HepG2 (cell line): ENCODE data around the gene ZNF28. TPM values are rescaled to one million over a fixed set of nuclear protein-coding genes. Genes with fewer than 3 reads are reported as not detected.

Source experiments
- ATAC-seq: fragments of 200-7000 bp; cut with Tn5 transposase; 3 replicates; pipeline ENCODE4 v1.9.1; 2020; ENCODE audit warnings: mild to moderate bottlenecking, moderate library complexity
- BruUV-seq: library from RNA; stranded (reverse); fragments of 400-500 nt; replicated peaks from 2 replicates; lab custom pipeline; 2021; lab: Mats Ljungman, UMichigan
- CTCF ChIA-PET: fragments of 300-600 bp; formaldehyde crosslinking; extraction: SDS; loops from one replicate; lab custom pipeline; 2021; ENCODE audit warnings: low total read pairs, inconsistent platforms, low intra/inter-chr PET ratio; lab: Yijun Ruan, JAX
- POLR2A ChIA-PET: fragments of 350-600 bp; sonication (Branson Sonifier 250); formaldehyde crosslinking; loops from one replicate; lab custom pipeline; 2020; ENCODE audit warnings: antibody characterized with exemption, inconsistent platforms; lab: Yijun Ruan, JAX
- DNase-seq: peaks from one replicate; pipeline ENCODE4 v3.0.0-alpha.2; 2015; ENCODE audit warnings: low spot score
- FAIRE-seq: peaks from 3 replicates; lab custom pipeline; 2011; peaks lifted over from hg19 to GRCh38; lab: Jason Lieb, UNC
- H2AFZ ChIP-seq: one replicate; pipeline ENCODE4 v1.6.1; 2011; ENCODE audit warnings: low read length, inconsistent platforms
- H3K27ac ChIP-seq: fragments of 300-600 bp; 3 replicates; pipeline ENCODE4 v1.8.0; 2011; ENCODE audit warnings: mixed run types, mild to moderate bottlenecking, mixed read lengths, low read length, inconsistent platforms; ENCODE audit not compliant: insufficient read depth; ENCODE audit errors: extremely low read length
- H3K27me3 ChIP-seq, 2 experiments: fragments of 200-600 bp in 1 of 2; 2 replicates in 1 of 2; 3 replicates in 1 of 2; pipeline versions ENCODE4 v1.6.0 to v1.8.0; 2011; ENCODE audit warnings: low read length in 2 of 2, mild to moderate bottlenecking in 2 of 2, moderate library complexity in 2 of 2, inconsistent platforms in 1 of 2; ENCODE audit not compliant: insufficient read depth in 2 of 2, control insufficient read depth in 1 of 2
- H3K36me3 ChIP-seq, 2 experiments: fragments of 200-600 bp in 1 of 2; replicated peaks in 1 of 2; 2 replicates in 1 of 2; 3 replicates in 1 of 2; pipeline versions ENCODE4 v1.5.1 to v1.8.0; 2011; ENCODE audit warnings: low read length in 2 of 2, inconsistent platforms in 1 of 2; ENCODE audit not compliant: insufficient read depth in 2 of 2, control insufficient read depth in 1 of 2
- H3K4me1 ChIP-seq: 2 replicates; pipeline ENCODE4 v1.5.1; 2012; ENCODE audit warnings: low read length, inconsistent platforms; ENCODE audit not compliant: insufficient read depth
- H3K4me2 ChIP-seq: 2 replicates; pipeline ENCODE4 v1.6.0; 2011; ENCODE audit warnings: low read depth, low read length, inconsistent platforms
- H3K4me3 ChIP-seq, 3 experiments: fragments of 200-600 bp in 1 of 3; sonication (generic), shearing (Covaris generic) in 1 of 3; replicated peaks in 1 of 3; 2 replicates each; pipeline ENCODE4 v1.5.1; 2011 to 2016; ENCODE audit warnings: low read length in 3 of 3, inconsistent platforms in 2 of 3, low read depth in 2 of 3, mild to moderate bottlenecking in 2 of 3, control low read depth in 1 of 3, mixed read lengths in 1 of 3; ENCODE audit not compliant: insufficient read depth in 1 of 3
- H3K79me2 ChIP-seq: one replicate; pipeline ENCODE4 v1.6.1; 2011; ENCODE audit warnings: low read length, inconsistent platforms; ENCODE audit not compliant: insufficient read depth
- H3K9ac ChIP-seq: 2 replicates; pipeline ENCODE4 v1.6.0; 2011; ENCODE audit warnings: mild to moderate bottlenecking, low read depth, low read length, inconsistent platforms; ENCODE audit not compliant: insufficient read depth
- H3K9me3 ChIP-seq: 2 replicates; pipeline ENCODE4 v1.5.1; 2012; ENCODE audit warnings: mild to moderate bottlenecking, low read length
- H4K20me1 ChIP-seq: 2 replicates; pipeline ENCODE4 v1.6.0; 2011; ENCODE audit warnings: inconsistent platforms, mild to moderate bottlenecking, low read length, moderate library complexity; ENCODE audit not compliant: insufficient read depth
- FOXK2 ChIP-seq: fragments of 450-650 bp; IDR thresholded peaks from 2 replicates; pipeline ENCODE4 v1.6.1; 2016
- KLF6 ChIP-seq: IDR thresholded peaks from 2 replicates; pipeline ENCODE4 v1.8.0; 2016; ENCODE audit warnings: missing biosample characterization, missing genetic modification reagents
- MZF1 ChIP-seq: sonication (generic); formaldehyde crosslinking; IDR thresholded peaks from 2 replicates; pipeline ENCODE4 v1.8.1; 2023; ENCODE audit warnings: mild to moderate bottlenecking, missing genetic modification reagents, borderline replicate concordance
- NFKBIZ ChIP-seq: IDR thresholded peaks from 2 replicates; pipeline ENCODE4 v1.6.1; 2018; ENCODE audit warnings: missing genetic modification reagents, missing compliant biosample characterization
- NRL ChIP-seq: sonication (generic); formaldehyde crosslinking; IDR thresholded peaks from 2 replicates; pipeline ENCODE4 v1.5.0; 2020; ENCODE audit warnings: missing genetic modification reagents, mild to moderate bottlenecking, moderate library complexity, borderline replicate concordance
- REXO4 ChIP-seq: sonication (generic); formaldehyde crosslinking; IDR thresholded peaks from 2 replicates; pipeline ENCODE4 v1.8.0; 2022; ENCODE audit warnings: missing genetic modification reagents, mild to moderate bottlenecking, borderline replicate concordance
- RFXANK ChIP-seq: IDR thresholded peaks from 2 replicates; pipeline ENCODE4 v1.6.1; 2016
- SAFB2 ChIP-seq: sonication (generic); formaldehyde crosslinking; IDR thresholded peaks from 2 replicates; pipeline ENCODE4 v1.5.1; 2020; ENCODE audit warnings: missing genetic modification reagents, low read depth, mild to moderate bottlenecking, borderline replicate concordance
- ZNF563 ChIP-seq: sonication (generic); formaldehyde crosslinking; IDR thresholded peaks from 2 replicates; pipeline ENCODE4 v1.8.0; 2022; ENCODE audit warnings: mild to moderate bottlenecking, moderate library complexity, missing genetic modification reagents
- WGBS: methylation state at CpG from one replicate; pipeline ENCODE4 v1.1.6; 2017; ENCODE audit warnings: low lambda C conversion rate; 5-methylcytosine and 5-hydroxymethylcytosine counted together
- in situ Hi-C: cut with HindIII; loops from 2 replicates; pipeline ENCODE4 v1.10.0; 2017; ENCODE audit warnings: low pct_unique_long_range_greater_than_20kb; ENCODE audit not compliant: extremely low pct_ligation_motif_present
- intact Hi-C: fragments of 100-400 bp; cut with micrococcal nuclease; formaldehyde crosslinking; loops from one replicate; pipeline ENCODE4 v1.10.0; 2022; ENCODE audit not compliant: unreplicated experiment
- polyA plus RNA-seq, 8 experiments: library from polyadenylated mRNA; depleted of rRNA in 3 of 8; stranded (reverse) in 7 of 8; unstranded in 1 of 8; fragments of >200 nt; fragmentation: Illumina TruSeq in 4 of 8; extraction: Trizol in 4 of 8; gene quantifications; 2 replicates each; pipeline versions ENCODE4 v1.2.1 to v1.2.3, GENCODE V29; 2011 to 2016; ENCODE audit warnings: low read depth in 4 of 8, missing spikeins in 1 of 8, mixed read lengths in 1 of 8; ENCODE audit not compliant: insufficient read depth in 1 of 8
- total RNA-seq, 5 experiments: library from RNA; depleted of rRNA; stranded (reverse); fragments of >200 nt; fragmentation: Illumina TruSeq; extraction: Trizol; gene quantifications; 2 replicates each; pipeline ENCODE4 v1.2.3, GENCODE V29; 2016; ENCODE audit warnings: low read depth in 1 of 5
- TF ChIP-seq, protein P1 (sequence below): sonication (generic); formaldehyde crosslinking; IDR thresholded peaks from 2 replicates; pipeline ENCODE4 v1.8.0; 2023; ENCODE audit warnings: mild to moderate bottlenecking, missing genetic modification reagents
- TF ChIP-seq, protein P2 (sequence below): sonication (generic); formaldehyde crosslinking; IDR thresholded peaks from 2 replicates; pipeline ENCODE4 v1.5.0; 2020; ENCODE audit warnings: missing genetic modification reagents, mild to moderate bottlenecking, borderline replicate concordance
- TF ChIP-seq, protein P3 (sequence below), 2 experiments: sonication (generic) in 1 of 2; formaldehyde crosslinking in 1 of 2; IDR thresholded peaks; 2 replicates each; pipeline versions ENCODE4 v1.4.0 to v1.6.1; 2016 to 2020; ENCODE audit warnings: borderline replicate concordance in 1 of 2, low read depth in 1 of 2, mild to moderate bottlenecking in 1 of 2, missing genetic modification reagents in 1 of 2
- TF ChIP-seq, protein P4 (sequence below): sonication (generic); formaldehyde crosslinking; IDR thresholded peaks from 2 replicates; pipeline ENCODE4 v1.5.0; 2020; ENCODE audit warnings: mild to moderate bottlenecking, missing genetic modification reagents, moderate library complexity

ZNF28 gene
- total and polyA plus RNA-seq, 2 of the 13 experiments (the other 11 are each of a cell fraction or from before 2014, with no cell fraction given), result 5.0 to 16.0 TPM

DNA sequence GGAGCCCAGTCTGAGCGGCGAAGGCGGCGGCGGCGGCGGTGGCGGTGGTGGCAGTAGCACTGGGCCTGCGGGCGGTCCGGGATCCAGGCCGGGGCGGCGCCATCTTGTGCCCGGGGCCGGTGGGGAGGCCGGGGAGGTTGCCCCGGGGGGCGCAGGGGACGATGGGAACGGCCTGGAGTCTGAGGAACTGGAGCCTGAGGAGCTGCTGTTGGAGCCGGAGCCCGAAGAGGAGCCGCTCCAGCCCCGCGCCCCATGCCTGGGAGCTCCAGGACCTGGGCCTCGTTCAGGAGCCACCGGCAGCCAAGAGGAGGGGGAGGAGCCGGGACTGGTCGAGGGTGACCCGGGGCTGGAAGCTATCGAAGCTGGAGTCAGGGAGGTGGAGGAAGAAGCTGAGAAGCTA is 11.6 kb downstream of the ZNF28 start:
- Histone ChIP-seq H3K27ac (no peak overlapping the region), H3K27me3 (no peaks in the 10 kb centered on the region), H2AFZ (no peak overlapping the region), H3K9ac (no peak overlapping the region), H3K4me1 (no peaks in the 10 kb centered on the region), H3K79me2 (no peaks in the 10 kb centered on the region), H3K36me3 (no peaks in the 10 kb centered on the region), H3K4me2 (no peak overlapping the region), H3K9me3 (peaks cover 17% of the 10 kb centered on the region; the same call in 1 of the 2 replicates), H3K4me3 (no peak overlapping the region), H4K20me1 (no peaks in the 10 kb centered on the region)
- WGBS, result 85% methylated on average over 27 of the region's 32 CpGs
- no TSS peak for BruUV-seq
- TF ChIP-seq NRL (CRISPR knock-in tag) (no peak), REXO4 (CRISPR knock-in tag) (no peak), KLF6 (CRISPR knock-in tag) (no peak), MZF1 (CRISPR knock-in tag) (no peak), ZNF563 (CRISPR knock-in tag) (no peak), SAFB2 (CRISPR knock-in tag) (no peak), NFKBIZ (CRISPR knock-in tag) (no peak), FOXK2 (no peak), RFXANK (CRISPR knock-in tag) (no peak)
- TF ChIP-seq, protein P1, sequence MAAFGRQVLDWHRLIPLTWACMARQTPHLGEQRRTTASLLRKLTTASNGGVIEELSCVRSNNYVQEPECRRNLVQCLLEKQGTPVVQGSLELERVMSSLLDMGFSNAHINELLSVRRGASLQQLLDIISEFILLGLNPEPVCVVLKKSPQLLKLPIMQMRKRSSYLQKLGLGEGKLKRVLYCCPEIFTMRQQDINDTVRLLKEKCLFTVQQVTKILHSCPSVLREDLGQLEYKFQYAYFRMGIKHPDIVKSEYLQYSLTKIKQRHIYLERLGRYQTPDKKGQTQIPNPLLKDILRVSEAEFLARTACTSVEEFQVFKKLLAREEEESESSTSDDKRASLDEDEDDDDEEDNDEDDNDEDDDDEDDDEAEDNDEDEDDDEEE (CRISPR knock-in tag), result no peak
- TF ChIP-seq, protein P2, sequence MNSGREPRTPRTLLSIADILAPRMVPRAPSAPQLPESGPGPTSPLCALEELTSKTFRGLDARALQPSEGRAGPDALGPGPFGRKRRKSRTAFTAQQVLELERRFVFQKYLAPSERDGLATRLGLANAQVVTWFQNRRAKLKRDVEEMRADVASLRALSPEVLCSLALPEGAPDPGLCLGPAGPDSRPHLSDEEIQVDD (CRISPR knock-in tag), result no peak
- TF ChIP-seq, protein P3, sequence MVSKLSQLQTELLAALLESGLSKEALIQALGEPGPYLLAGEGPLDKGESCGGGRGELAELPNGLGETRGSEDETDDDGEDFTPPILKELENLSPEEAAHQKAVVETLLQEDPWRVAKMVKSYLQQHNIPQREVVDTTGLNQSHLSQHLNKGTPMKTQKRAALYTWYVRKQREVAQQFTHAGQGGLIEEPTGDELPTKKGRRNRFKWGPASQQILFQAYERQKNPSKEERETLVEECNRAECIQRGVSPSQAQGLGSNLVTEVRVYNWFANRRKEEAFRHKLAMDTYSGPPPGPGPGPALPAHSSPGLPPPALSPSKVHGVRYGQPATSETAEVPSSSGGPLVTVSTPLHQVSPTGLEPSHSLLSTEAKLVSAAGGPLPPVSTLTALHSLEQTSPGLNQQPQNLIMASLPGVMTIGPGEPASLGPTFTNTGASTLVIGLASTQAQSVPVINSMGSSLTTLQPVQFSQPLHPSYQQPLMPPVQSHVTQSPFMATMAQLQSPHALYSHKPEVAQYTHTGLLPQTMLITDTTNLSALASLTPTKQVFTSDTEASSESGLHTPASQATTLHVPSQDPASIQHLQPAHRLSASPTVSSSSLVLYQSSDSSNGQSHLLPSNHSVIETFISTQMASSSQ (IDR thresholded peaks at IDR 0.05; ENCODE audit: low read depth), result no peak
- TF ChIP-seq, protein P3 (CRISPR knock-in tag; IDR thresholded peaks at IDR 0.05; ENCODE audit: borderline replicate concordance), result no peak
- TF ChIP-seq, protein P4, sequence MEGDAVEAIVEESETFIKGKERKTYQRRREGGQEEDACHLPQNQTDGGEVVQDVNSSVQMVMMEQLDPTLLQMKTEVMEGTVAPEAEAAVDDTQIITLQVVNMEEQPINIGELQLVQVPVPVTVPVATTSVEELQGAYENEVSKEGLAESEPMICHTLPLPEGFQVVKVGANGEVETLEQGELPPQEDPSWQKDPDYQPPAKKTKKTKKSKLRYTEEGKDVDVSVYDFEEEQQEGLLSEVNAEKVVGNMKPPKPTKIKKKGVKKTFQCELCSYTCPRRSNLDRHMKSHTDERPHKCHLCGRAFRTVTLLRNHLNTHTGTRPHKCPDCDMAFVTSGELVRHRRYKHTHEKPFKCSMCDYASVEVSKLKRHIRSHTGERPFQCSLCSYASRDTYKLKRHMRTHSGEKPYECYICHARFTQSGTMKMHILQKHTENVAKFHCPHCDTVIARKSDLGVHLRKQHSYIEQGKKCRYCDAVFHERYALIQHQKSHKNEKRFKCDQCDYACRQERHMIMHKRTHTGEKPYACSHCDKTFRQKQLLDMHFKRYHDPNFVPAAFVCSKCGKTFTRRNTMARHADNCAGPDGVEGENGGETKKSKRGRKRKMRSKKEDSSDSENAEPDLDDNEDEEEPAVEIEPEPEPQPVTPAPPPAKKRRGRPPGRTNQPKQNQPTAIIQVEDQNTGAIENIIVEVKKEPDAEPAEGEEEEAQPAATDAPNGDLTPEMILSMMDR, result no peak
- no peak for DNase-seq
- intact Hi-C loops, result no loop called here
- ChIA-PET POLR2A (no interaction called here), CTCF (no interaction called here)
- no peak for FAIRE-seq
- no peak for ATAC-seq
- in situ Hi-C loops, result no loop called here
